SIG-M5 treated with dmso at 0.1 percent for 504 hours (cell line): ENCODE measurements around the gene CNN2.

Experiments used
- DNase-seq: peaks from one replicate; lab custom pipeline; 2025; ENCODE audit not compliant: unreplicated experiment; lab: John Stamatoyannopoulos, UW

CNN2 gene

DNA sequence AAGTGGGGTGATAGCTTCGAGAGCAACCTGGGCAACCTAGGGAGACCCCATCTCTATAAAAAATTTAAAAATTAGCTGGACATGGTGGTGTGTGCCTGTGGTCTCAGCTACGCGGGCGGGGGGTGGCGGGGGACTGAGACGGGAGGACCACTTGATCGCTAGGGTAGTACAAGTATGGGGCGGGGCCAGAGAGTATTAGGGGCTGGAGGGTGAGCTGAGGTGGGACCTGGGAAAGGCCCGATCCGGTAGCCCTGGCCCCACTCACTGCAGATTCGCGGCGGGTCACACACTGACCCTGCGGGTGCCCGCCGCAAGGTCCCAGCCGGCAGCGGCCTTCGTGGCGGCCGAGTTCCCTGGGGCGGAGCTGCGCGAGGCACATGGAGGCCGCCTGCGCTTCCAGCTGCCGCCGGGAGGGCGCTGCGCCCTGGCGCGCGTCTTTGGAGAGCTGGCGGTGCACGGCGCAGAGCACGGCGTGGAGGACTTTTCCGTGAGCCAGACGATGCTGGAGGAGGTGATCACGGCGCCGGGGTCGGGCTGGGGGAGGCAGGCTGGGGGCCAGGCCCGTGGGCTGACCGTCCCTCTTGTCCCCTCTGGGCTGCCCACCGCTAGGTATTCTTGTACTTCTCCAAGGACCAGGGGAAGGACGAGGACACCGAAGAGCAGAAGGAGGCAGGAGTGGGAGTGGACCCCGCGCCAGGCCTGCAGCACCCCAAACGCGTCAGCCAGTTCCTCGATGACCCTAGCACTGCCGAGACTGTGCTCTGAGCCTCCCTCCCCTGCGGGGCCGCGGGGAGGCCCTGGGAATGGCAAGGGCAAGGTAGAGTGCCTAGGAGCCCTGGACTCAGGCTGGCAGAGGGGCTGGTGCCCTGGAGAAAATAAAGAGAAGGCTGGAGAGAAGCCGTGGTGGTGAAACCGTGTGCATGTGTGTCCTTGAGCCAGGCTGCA is 38.5 kb downstream of the CNN2 start:
- peak; percentile 26 for DNase-seq

DNA sequence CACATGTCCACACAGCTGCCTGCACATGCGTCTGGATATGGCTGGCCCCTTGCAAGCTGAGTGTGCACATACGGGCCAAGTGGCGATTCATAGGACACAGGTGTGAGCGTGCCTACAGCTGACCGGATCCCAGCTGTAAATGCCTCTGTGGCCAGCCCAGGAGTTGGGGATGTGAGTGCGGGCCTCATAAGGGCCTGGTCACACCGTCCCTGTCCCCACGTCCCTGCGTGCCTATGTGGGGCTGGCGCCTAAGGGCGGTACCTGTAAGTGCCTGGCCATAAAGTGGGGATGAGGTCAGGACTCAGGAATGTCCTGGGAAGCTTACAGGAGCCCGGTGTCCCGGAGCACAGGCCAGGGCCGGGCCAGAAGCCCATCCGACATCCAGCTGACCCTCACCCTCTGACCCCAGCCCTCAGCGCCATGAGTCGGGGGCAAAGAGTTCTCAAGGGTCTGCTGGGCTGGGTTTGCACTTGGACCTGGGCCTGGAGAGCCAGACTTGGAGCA is 39.2 kb downstream of the CNN2 start:
- no peak for DNase-seq

DNA sequence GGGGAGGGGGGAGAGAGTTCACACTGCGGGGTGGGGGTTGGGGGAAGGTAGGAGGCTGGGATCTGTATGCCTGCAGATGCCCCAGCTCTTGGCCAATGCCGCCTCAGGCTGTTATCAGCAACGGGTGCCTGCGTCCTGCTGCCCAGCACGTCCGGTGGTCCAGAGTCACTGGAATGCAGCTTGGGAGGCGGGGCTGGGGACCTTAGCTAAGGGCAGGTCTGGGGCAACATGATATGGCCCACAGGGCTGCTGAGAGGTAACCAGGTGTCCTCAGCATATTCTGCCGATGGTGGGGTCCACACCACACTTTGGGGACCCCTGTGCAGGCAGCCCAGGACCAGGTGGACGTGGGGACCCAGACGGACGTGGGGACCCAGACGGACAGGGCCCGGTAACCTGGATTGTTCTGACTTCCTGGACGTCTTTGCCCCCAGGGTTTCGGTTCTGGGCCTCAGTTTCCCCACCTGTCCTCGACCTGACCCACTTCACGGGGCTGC is 39.9 kb downstream of the CNN2 start:
- no peak for DNase-seq

- peak; percentile 75 for DNase-seq
These were observed 40.4 kb downstream of the CNN2 start, which contains the start of gene ARHGAP45 for GRCh38 chr19:1066748-1067340. Gene ARHGAP45 (plus strand): TSS chr19:1067167. CDS start chr19:1067406, 239 bp downstream.

DNA sequence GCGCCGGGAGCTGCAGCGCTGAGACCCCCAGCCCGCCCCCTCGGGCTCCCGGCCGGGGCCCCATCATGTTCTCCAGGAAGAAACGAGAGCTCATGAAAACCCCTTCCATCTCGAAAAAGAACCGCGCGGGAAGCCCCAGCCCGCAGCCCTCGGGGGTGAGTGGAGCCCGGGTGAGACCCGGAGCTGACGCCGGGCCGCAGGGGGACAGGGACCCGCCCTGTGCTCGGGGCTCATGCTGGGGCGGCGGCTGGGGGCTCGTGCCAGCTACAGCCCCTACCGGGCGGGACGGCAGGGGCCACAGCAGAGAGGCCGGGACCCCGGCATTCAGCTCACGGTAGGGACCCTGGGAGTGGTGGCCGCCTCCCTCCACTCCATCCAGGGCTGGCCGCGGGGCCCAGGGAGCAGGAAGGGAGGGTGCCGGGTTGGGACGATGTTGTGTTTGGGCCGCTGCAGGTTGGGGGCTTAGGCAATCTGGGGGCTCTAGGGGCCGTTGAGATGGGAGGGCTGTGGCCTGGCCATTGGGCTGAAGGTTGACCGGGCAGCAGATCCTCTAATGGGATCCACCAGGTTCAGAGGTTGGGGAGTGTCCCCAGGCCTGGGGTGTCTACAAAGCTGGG is 41.0 kb downstream of the CNN2 start:
- no peak for DNase-seq

GRCh38 chr19:1068009-1069001 is 41.9 kb downstream of the CNN2 start:
- DNase-seq = peak; percentile 80

- DNase-seq = peak; percentile 87
These were observed 42.8 kb downstream of the CNN2 start for GRCh38 chr19:1069009-1069779.

- no peak for DNase-seq
These were observed 44.1 kb downstream of the CNN2 start for GRCh38 chr19:1070576-1070930.

- no peak for DNase-seq
These were observed 44.8 kb downstream of the CNN2 start for GRCh38 chr19:1070931-1071791.

GRCh38 chr19:1072371-1073015 is 46.1 kb downstream of the CNN2 start:
- DNase-seq = no peak

GRCh38 chr19:1073063-1073955 is 46.9 kb downstream of the CNN2 start:
- DNase-seq = no peak

DNA sequence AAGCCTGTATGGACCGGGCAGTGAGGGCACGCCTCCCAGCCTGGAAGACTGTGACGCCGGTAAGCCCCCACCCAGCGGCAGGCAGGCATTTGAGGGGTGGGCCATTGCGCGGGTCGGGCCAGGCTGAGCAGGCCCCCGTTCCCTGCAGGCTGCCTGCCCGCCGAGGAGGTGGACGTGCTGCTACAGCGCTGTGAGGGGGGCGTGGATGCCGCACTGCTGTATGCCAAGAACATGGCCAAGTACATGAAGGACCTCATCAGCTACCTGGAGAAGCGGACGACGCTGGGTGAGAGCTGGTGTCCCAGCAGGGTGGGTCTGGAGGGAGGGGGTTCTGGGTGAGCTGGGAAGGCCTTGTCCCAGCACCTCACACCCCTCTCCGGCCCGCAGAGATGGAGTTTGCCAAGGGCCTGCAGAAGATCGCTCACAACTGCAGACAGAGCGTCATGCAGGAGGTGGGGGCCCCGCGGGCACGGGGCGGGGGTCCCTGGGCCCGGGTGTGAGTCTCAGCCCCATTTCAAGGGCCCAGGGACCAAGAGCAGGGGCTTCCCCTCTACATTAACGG is 47.6 kb downstream of the CNN2 start:
- DNase-seq = no peak

DNA sequence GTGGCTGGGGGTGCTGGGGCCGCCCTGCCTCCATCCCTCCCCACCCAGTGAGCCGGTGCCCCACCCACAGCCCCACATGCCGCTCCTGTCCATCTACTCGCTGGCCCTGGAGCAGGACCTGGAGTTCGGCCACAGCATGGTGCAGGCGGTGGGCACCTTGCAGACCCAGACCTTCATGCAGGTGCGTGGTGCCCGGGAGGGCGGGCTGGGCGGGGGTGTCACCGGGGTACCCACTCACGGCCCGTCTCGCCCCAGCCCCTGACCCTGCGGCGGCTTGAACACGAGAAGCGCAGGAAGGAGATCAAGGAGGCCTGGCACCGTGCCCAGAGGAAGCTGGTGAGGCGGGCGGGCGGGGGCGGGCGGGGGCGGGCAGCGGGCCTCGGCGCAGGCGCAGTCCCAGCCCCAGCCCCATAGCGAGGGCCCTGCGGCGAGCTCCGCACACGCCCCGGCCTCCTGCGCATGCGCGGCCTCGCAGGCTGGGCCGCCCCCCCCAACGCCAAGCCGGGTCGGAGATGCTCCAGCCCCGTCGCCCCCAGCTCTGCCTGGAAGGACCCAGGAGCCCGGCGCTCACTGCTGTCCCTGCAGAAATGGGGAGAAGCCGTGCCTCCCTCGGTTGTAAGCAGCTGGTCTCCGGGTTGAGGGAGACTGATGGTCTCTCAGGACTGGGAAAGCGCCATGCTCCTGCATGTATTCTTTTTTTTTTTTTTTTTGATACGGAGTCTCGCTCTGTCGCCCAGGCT is 48.3 kb downstream of the CNN2 start:
- DNase-seq = peak; percentile 39

DNA sequence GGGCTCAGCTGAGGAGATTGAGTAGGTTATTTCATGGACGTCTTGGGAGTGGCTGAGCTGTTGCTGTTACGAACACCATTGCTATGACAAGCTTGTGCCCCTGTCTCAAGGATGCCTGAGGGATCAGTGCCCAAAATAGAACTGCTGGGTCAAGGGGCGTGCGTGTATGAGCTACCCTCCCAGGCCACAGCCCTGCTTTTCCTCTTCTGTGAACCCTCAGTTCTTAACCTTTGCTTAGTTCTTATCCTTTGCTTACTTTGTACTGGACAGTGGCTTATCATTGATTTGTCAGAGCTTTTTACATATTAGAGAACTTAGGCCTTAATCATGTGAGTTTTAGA is 49.6 kb downstream of the CNN2 start:
- DNase-seq = no peak

DNA sequence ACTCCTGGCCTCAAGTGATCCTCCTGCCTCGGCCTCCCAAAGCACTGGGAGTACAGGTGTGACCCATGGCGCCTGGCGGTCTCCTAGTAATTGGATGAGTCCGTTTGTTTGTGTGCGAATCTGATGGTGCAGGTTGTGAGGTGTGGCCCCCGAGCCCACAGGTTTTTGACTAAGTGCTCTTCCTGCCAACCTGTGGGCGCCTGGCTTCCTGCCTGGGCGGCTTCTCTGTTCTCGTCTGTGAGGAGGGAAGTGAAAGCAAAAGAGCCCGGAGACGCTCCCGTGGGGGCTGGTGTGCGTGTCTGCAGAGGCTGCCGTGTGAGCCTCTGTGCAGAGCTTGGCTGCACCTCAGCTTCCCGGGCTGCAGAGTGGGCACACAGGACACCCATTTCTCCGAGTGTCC is 50.5 kb downstream of the CNN2 start:
- peak; percentile 81 for DNase-seq

DNA sequence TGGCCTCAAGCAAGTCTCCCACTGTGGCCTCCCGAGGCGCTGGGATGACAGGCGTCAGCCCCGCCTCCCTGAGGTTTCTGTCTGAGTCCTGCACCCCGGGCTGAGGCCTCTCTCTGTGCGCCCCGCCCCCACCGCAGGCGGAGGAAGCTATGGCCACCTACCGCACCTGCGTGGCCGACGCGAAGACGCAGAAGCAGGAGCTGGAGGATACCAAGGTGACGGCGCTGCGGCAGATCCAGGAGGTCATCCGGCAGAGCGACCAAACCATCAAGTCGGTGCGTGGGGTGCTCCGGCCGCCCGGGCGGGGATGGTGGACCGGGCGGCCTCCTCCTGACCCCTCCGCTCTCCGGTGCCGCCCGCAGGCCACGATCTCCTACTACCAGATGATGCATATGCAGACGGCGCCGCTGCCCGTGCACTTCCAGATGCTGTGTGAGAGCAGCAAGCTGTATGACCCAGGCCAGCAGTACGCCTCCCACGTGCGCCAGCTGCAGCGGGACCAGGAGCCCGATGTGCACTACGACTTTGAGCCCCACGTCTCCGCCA is 53.2 kb downstream of the CNN2 start:
- no peak for DNase-seq
